Left renal cortex interstitium (tissue), 4 donors: ENCODE measurements around the gene ZNF467. TPM values are rescaled to one million over a fixed set of nuclear protein-coding genes. Genes with fewer than 3 reads are reported as not detected.

Experiments used
- DNase-seq, 4 donors: peaks; one replicate each; pipeline ENCODE4 v3.0.0-alpha.2; 2013; ENCODE audit warnings: low read depth in 4 of 4, low spot score in 2 of 4, missing footprints in 1 of 4
- polyA plus RNA-seq, 4 donors: library from polyadenylated mRNA; unstranded; fragments of 120-200 nt; gene quantifications; one replicate each; pipeline ENCODE4 v1.2.1, GENCODE V29; 2013; ENCODE audit not compliant: insufficient read length in 4 of 4

ZNF467 gene
- polyA plus RNA-seq, 4 donors: 24.9 to 39.2 (median 36.2) TPM

DNA sequence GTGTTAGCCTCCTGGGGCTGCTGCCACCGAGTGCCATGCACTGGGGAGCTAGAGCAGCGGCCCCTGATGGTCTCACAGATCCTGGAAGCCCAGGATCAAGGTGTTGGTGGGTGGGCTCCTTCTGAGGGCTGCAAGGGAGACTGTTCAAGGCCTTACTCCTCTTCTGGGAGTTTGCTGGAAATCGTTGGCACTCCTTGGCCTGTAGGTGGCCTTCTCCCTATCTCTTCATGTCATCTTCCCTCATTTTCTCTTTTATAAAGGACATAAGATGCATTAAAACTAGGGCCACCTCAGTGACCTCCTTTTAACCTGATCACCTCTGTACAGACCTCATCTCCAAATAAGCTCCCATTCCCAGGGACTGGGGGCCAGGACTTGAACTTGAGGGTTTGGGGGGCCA is 37.8 kb upstream of the ZNF467 start:
- DNase-seq: no peak

DNA sequence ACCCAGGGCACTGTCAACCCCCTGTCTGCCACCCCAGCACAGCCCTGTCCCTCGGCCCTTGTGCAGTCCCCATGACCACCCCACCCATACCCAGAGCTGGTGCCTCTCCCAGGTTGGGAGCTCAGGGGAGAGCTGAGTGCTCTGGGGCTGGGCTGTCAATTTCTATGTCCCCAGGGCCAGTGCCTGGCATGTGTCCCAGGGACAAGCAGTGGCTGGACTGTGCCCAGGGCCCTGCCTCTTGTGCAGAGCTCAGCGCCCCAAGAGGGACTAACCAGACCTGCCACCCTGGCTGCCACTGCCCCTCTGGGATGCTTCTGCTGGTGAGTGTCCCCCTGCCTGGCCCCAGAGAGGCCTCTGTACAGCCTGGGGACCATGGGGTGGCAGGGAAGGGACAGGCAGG is 35.8 kb upstream of the ZNF467 start:
- no peak for DNase-seq

DNA sequence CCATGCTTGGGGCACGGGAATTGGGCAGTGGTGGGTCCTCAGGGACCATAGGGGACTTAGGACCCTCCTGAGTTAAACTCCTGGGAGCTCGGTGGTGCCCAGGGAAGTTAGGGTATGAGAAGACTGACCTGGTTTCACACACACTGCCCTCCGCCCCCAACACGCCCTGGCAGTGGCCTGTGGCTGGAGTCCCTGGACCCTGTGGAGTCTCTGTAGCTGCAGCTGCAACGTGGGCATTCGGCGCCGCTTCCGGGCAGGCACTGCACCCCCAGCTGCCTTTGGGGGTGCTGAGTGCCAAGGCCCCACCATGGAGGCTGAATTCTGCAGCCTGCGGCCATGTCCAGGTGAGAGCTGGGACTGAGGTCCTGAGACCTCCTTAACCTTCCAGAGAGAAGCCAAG is 34.9 kb upstream of the ZNF467 start:
- no peak for DNase-seq

DNA sequence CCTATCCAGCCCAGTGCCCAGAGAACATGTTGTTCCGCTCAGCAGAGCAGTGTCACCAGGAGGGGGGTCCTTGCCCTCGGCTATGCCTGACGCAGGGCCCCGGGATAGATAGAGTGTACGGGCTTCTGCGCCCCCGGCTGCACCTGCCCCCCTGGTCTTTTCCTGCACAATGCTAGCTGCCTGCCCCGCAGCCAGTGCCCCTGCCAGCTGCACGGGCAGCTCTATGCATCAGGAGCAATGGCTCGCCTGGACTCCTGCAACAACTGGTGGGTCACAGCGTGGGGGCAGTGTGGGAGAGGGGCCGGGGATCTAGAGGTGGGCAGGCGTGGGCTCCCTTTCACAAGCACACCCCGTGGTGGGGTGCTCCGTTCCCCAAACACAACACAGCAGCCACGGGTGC is 33.3 kb upstream of the ZNF467 start:
- no peak for DNase-seq

DNA sequence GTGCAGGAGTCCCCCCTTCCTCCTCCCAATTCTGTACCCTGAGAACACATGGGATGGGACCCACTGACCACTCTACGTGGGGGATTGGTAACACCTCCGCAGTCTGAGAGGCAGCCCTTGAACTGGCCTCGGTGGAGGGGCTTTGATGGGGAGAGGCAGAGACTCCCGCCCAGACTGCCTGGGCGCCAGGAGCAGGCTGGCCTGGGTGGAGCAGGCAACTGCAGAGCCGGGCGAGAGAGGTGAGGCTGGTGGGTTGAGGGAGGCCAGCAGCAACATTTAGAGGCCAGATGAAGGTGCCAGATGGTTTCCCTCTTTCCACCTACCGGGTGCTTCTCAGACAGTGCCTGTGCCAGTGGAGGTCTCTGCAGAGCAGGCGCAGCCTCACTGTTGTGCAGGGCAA is 30.7 kb upstream of the ZNF467 start:
- DNase-seq: no peak

DNA sequence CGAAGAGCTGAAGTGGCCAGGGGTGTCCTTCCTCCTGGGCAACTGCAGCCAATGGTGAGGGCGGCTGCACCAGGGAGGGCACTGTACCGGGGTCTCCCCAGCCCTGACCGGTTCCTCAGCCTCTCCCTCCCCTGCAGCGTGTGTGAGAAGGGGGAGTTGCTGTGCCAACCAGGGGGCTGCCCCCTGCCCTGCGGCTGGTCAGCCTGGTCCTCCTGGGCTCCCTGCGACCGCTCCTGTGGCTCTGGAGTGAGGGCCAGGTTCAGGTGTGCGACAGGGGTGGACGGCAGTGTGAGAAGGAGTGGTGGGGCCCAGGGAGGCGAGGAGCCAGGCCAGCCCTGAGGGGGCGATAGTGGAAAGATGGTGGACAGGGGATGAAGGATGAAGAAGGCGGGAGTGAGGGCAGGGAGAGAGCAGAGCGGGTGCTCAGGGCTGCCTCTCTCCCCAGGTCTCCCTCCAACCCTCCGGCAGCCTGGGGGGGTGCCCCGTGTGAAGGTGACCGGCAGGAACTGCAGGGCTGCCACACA is 30.2 kb upstream of the ZNF467 start:
- no peak for DNase-seq

DNA sequence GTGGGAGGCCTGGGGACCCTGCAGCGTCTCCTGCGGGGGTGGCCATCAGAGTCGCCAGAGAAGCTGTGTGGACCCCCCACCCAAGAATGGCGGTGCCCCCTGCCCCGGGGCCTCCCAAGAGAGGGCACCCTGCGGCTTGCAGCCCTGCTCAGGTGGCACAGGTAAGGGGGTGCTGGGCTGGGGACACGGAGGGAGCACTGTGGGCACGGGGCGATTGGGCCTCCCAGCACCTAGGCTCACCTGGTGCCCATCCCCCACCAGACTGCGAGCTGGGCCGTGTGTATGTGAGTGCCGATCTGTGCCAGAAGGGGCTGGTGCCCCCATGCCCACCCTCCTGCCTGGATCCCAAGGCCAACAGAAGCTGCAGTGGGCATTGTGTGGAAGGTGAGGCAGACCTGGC is 29.6 kb upstream of the ZNF467 start:
- no peak for DNase-seq

DNA sequence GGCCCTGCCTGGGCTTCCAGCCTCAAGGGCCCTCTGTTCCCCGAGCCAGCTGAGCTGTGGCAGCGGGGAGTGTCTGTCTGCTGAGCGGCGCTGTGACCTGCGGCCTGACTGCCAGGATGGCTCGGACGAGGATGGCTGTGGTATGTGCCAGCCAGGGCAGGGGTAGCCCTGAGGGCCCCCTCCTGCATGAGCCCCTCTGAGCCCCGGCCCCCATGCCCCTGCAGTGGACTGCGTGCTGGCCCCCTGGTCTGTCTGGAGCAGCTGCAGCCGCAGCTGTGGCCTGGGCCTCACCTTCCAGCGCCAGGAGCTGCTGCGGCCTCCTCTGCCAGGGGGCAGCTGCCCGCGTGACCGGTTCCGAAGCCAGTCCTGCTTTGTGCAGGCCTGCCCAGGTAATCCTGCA is 28.4 kb upstream of the ZNF467 start:
- DNase-seq: no peak

DNA sequence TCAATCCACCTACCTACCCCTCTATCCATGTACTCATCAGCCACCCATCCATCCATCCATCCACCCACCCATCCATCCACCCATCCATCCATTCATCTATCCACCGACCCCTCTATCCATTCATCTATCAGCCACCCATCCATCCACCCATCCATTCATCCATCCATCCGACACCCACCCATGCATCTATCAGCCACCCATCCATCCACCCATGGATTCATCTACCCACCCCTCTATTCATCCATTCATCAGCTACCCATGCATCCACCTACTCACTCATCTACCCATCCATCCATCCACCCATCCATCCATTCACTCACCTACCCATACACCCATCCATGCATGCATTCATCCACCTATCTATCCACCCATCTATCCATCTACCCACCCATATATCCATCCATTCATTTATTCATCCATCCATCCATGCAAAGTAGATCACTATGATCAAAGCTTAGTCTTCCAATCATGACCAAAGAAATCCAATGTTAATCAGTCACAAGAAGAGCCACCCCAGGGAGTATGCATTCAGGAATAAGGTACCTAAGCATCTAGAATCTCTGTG is 27.7 kb upstream of the ZNF467 start:
- no peak for DNase-seq

DNA sequence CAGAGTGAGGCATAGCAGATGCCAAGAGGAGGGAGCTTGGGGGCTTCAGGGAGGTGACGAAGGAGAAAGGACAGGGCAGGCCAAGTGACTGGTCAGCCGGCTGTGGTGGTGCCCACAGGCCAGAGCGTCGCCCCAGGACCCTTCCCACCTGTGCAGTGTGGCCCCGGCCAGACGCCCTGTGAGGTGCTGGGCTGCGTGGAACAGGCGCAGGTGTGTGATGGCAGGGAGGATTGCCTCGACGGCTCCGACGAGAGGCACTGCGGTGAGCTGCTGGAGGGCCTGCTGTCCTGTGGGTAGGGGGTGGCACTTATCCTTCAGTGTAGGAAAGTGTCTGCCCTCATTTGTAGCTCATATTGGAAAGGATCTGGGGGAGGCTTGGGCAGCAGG is 26.8 kb upstream of the ZNF467 start:
- no peak for DNase-seq

DNA sequence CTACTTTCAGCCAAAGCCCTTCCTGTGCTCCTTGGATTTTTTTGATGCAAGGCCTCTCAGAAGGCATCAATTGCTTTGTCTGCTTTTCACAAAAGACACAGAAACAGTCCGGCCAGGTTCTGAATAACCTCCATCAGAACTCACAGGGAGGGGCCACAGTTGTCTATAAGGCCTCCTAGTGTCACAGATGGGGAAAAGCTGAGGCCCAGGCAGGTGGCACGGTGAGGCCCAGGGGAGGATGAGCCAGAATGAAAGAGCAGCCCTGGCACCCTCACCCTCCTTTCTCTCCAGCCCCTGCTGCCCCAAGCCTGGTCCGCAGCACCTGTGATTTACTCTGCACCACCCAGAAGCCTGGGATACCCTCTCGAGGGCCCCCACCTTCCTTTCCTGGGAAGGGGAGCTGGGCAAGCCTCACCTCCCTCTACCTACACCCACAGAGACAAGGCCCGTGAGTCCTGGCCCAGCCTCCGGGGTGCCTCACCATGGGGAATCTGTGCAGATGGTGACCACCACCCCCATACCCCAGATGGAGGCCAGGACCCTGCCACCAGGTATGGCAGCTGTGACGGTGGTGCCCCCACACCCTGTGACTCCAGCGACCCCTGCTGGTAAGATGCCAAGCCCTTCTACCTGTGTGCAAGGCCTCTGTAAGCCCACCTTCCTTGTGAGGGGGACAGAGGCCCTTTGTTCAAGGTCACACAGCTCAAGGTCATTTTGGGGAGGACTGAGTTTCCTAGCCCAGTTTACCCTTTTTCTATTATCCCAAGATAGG is 26.2 kb upstream of the ZNF467 start:
- no peak for DNase-seq

DNA sequence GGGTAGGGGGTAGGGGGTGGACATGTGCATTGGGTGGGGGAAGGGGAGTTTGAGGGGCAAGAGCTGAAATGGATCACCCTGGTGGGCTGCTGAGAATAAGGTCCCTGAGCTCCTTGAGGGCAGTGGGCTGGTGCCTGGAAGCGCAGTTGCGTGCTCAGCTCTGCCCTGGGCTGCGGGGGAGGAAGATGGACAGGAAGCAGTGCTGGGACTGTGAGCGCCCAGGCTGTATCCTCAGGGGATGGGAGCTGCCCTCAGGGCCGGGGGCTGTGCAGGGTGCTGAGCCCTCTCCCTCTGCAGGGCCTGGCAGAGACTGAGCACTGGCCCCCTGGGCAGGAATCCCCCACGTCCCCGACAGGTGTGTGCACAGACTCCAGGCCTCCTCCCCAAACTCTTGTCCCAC is 24.4 kb upstream of the ZNF467 start:
- DNase-seq: no peak

DNA sequence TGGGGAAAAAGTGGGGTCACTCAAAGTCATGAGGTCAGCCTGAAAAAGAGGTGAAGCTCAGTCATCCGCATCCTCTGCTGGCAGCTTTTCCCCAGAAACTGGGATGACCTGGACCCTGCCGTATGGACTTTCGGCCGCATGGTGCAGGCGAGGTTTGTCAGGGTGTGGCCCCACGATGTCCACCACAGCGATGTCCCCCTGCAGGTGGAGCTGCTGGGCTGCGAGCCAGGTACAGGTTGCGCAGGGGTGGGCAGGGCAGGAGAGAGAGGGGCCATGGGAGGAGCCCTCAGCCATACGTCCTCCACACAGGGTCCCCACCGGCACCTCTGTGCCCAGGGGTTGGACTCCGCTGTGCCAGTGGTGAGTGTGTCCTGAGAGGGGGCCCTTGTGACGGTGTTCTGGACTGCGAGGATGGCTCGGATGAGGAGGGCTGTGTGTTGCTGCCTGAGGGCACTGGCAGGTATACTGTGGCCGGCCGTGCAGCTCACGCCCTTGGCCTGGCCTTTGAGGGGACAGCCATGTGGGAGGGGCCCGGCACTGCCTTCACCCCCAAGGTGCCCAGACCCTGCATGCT is 23.0 kb upstream of the ZNF467 start:
- no peak for DNase-seq

DNA sequence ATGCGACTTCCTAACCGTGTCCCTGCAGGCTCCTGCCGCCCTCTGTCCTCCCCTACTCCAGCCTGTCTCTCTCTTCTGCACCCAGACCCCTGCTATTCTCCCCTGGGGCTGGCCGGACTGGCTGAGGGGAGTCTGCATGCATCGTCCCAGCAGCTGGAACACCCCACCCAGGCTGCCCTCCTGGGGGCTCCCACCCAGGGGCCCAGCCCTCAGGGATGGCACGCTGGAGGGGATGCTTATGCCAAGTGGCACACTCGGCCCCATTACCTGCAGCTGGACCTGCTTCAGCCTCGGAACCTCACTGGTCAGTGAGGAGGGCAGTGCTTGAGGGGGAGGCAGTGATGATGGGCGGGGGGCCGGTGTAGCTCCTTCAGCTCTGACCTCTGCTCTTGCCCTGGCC is 21.7 kb upstream of the ZNF467 start:
- no peak for DNase-seq

DNA sequence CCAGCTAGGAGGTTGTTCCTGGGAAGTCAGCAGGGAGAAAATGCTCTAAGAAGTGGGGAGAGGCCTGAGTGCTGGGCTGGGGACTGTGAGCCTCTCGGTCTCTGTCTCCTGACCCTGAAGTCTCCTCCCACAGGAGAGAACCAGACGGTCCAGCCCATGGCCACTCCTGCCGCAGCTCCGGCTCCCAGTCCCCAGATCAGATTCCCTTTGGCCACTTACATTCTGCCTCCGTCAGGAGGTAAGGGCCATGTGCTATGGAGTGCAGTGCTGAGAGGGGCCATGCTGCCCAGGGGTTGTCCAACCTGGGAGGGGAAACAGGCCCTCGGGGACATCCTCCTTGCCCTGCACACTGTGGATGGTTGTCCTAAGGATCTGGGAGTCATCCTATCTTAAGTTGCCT is 21.3 kb upstream of the ZNF467 start:
- no peak for DNase-seq

DNA sequence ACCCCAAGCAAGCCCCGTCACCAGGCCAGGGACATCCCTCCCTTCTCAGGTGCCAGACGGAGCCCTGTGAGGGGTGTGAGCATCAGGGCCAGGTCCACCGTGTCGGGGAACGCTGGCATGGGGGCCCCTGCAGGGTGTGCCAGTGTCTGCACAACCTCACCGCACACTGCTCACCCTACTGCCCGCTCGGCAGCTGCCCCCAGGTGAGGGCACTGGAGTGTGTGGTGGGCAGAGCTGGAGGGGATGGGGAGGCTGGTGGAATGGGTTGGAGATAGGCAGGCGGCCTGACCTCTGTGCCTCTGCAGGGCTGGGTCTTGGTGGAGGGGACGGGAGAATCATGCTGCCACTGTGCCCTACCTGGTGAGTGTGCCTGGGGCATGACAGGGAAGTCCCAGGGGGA is 19.9 kb upstream of the ZNF467 start:
- DNase-seq: no peak

DNA sequence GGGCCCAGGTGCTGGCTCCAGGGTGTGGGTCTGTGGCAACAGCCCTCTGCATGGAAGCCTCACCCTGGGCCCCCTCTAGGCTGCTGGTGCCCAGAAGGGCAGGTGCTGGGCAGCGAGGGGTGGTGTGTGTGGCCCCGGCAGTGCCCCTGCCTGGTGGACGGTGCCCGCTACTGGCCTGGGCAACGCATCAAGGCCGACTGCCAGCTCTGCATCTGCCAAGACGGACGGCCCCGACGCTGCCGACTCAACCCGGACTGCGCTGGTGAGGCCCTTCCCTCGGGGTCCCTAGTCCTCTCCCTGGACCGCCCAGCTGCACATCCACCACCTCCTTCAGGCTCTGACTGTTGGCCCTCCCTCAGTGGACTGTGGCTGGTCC is 18.8 kb upstream of the ZNF467 start:
- DNase-seq: no peak

DNA sequence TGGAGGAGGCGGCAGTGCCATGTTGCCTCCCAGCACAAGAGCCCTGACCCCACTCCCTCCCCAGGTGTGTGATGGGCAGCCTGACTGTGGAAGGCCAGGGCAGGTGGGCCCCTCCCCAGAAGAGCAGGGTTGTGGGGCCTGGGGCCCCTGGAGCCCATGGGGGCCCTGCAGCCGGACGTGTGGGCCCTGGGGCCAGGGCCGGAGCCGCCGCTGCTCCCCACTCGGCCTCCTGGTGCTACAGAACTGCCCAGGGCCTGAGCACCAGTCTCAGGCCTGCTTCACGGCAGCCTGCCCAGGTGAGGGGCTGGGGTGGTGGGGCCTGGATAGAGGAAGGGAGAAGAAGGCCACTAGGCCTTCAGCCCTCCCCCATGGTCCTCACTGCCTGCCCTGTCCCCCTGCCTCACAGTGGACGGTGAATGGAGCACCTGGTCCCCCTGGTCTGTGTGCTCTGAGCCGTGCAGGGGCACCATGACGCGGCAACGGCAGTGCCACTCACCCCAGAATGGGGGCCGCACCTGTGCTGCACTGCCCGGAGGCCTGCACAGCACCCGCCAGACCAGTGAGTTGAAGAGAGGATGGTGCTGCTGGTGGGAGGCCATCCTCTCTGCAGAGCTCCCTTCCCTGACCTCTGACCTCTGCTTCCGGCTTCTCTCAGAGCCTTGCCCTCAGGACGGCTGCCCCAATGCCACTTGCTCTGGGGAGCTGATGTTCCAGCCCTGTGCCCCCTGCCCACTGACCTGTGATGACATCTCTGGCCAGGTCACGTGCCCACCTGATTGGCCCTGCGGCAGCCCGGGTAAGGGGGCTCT is 18.2 kb upstream of the ZNF467 start:
- DNase-seq: no peak

DNA sequence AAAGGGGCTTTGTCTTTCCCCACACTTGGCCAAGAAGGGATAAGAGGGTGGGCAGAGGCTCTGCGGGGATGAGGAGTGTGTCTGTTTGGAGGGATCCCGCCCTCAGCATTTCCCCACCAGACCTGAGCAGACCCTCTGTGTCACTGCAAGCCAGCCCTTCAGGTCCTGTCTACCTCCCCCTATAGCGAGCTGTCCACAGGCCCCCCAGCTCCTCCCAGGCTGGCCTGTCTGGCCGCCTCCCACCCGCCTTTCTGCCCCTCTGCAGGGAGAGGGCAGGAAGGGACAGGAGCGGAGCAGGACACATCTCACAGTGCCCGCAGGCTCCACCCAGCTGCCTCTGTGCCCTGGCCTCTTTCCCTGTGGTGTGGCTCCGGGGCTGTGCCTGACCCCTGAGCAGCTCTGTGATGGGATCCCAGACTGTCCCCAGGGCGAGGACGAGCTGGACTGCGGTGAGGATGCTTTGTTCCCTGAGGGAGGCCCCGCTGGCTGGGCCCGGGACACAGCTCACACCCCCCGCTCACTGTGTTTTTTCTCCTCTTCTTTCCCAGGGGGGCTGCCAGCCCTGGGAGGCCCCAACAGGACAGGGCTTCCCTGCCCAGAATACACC is 17.5 kb upstream of the ZNF467 start:
- no peak for DNase-seq

DNA sequence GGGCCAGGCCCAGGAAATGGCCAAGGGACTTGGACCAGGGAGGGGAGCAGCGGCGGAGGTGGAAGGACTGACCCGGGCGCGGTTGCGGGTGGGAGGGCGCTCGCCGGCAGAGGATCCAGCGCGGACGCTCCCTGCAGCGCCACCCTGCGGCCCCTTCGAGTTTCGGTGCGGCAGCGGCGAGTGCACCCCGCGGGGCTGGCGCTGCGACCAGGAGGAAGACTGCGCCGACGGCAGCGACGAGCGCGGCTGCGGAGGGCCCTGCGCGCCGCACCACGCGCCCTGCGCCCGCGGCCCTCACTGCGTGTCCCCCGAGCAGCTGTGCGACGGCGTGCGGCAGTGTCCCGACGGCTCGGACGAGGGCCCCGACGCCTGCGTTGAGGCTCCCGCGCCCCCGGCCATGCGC is 16.8 kb upstream of the ZNF467 start:
- DNase-seq: no peak

DNA sequence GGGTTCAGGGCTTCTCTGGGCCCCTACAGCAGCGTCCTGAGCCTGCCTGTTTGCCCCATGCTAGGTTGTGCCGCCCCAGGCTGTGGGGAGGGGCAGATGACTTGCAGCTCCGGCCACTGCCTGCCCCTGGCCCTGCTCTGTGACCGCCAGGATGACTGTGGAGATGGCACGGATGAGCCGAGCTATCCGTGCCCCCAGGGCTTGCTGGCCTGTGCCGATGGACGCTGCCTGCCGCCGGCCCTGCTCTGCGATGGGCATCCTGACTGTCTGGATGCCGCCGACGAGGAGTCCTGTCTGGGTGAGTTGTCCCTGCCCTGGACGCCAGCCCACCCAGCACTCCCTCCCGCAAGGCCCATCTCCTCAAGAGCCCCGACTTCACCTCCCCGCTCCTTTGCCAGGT is 15.7 kb upstream of the ZNF467 start:
- no peak for DNase-seq
